ES-I3 (cell line): ENCODE data around the gene ZNF516.
A peak's percentile ranks its signal among the peaks of the same experiment; 100 is the strongest.

Experiments
- H3K36me3 ChIP-seq: 2 replicates; pipeline ENCODE4 v1.6.1; 2013; ENCODE audit warnings: mild to moderate bottlenecking, low read length, control low read depth, moderate library complexity; ENCODE audit not compliant: insufficient read depth
- H3K4me1 ChIP-seq: 2 replicates; pipeline ENCODE4 v1.6.1; 2013; ENCODE audit warnings: mild to moderate bottlenecking, control low read depth, low read length; ENCODE audit not compliant: insufficient read depth
- H3K9ac ChIP-seq: 2 replicates; pipeline ENCODE4 v1.6.1; 2013; ENCODE audit warnings: low read depth, mild to moderate bottlenecking, low read length, moderate library complexity
- H3K9me3 ChIP-seq: 2 replicates; pipeline ENCODE4 v1.6.1; 2013; ENCODE audit warnings: mild to moderate bottlenecking, low read length, moderate library complexity; ENCODE audit not compliant: control insufficient read depth, insufficient read depth

The ZNF516 gene

GRCh38 chr18:76499021-76499420, 4.0 kb upstream of the ZNF516 start:
- no peaks in the 10 kb centered on the region for H3K36me3 ChIP-seq
- H3K9ac ChIP-seq, result no peak overlapping the region

GRCh38 chr18:76498064-76498463, 3.0 kb upstream of the ZNF516 start:
- H3K4me1 ChIP-seq, result peaks cover 7% of the 10 kb centered on the region; the same call in 1 of the 2 replicates
- H3K9me3 ChIP-seq, result no peaks in the 10 kb centered on the region

More at GRCh38 chr18:76499021-76499420, 4.0 kb upstream of the ZNF516 start:
- peaks cover 14% of the 10 kb centered on the region for H3K4me1 ChIP-seq
- H3K9me3 ChIP-seq, result no peaks in the 10 kb centered on the region

GRCh38 chr18:76497021-76497420, 2.0 kb upstream of the ZNF516 start:
- no peak overlapping the region for H3K9ac ChIP-seq
- no peaks in the 10 kb centered on the region for H3K36me3 ChIP-seq
- no peaks in the 10 kb centered on the region for H3K9me3 ChIP-seq
- H3K4me1 ChIP-seq, result peaks cover 7% of the 10 kb centered on the region; the same call in 1 of the 2 replicates

More at GRCh38 chr18:76498064-76498463, 3.0 kb upstream of the ZNF516 start:
- Histone ChIP-seq H3K36me3 (no peaks in the 10 kb centered on the region), H3K9ac (no peak overlapping the region)

- Histone ChIP-seq H3K9ac (peak overlapping the region; percentile 77), H3K4me1 (peaks cover 7% of the 10 kb centered on the region; the same call in 1 of the 2 replicates), H3K9me3 (no peaks in the 10 kb centered on the region), H3K36me3 (no peaks in the 10 kb centered on the region)
Observed at GRCh38 chr18:76496194-76496890, 1.3 kb upstream of the ZNF516 start.

GRCh38 chr18:76495435-76496193, 572 bp upstream of the ZNF516 start:
- Histone ChIP-seq H3K9me3 (no peaks in the 10 kb centered on the region), H3K36me3 (no peaks in the 10 kb centered on the region), H3K4me1 (peaks cover 7% of the 10 kb centered on the region; the same call in 1 of the 2 replicates), H3K9ac (peak overlapping the region; percentile 77)

GRCh38 chr18:76494231-76495005, 624 bp downstream of the ZNF516 start:
- Histone ChIP-seq H3K9me3 (no peaks in the 10 kb centered on the region), H3K4me1 (peaks cover 11% of the 10 kb centered on the region; the same call in 1 of the 2 replicates), H3K36me3 (no peaks in the 10 kb centered on the region), H3K9ac (peak overlapping the region; percentile 70)

- peak overlapping the region; percentile 70 for H3K9ac ChIP-seq
Observed at GRCh38 chr18:76493213-76494161, 1.6 kb downstream of the ZNF516 start.

GRCh38 chr18:76492669-76493212, 2.3 kb downstream of the ZNF516 start:
- Histone ChIP-seq H3K9ac (peak overlapping the region; percentile 70), H3K9me3 (no peaks in the 10 kb centered on the region)

More at GRCh38 chr18:76493213-76494161, 1.6 kb downstream of the ZNF516 start:
- Histone ChIP-seq H3K9me3 (no peaks in the 10 kb centered on the region), H3K36me3 (no peaks in the 10 kb centered on the region), H3K4me1 (peaks cover 11% of the 10 kb centered on the region; the same call in 1 of the 2 replicates)

GRCh38 chr18:76491776-76492668, 3.0 kb downstream of the ZNF516 start:
- H3K9me3 ChIP-seq, result no peaks in the 10 kb centered on the region
- peaks cover 18% of the 10 kb centered on the region for H3K4me1 ChIP-seq
- peak overlapping the region; percentile 70 for H3K9ac ChIP-seq
- no peaks in the 10 kb centered on the region for H3K36me3 ChIP-seq

More at GRCh38 chr18:76492669-76493212, 2.3 kb downstream of the ZNF516 start:
- Histone ChIP-seq H3K4me1 (peaks cover 16% of the 10 kb centered on the region), H3K36me3 (no peaks in the 10 kb centered on the region)

- peak overlapping the region; percentile 70 for H3K9ac ChIP-seq
- H3K9me3 ChIP-seq, result no peaks in the 10 kb centered on the region
- H3K4me1 ChIP-seq, result peaks cover 19% of the 10 kb centered on the region
- no peaks in the 10 kb centered on the region for H3K36me3 ChIP-seq
Observed at GRCh38 chr18:76491473-76491775, 3.6 kb downstream of the ZNF516 start.

- Histone ChIP-seq H3K9ac (peak overlapping the region; percentile 86), H3K36me3 (no peaks in the 10 kb centered on the region), H3K9me3 (no peaks in the 10 kb centered on the region), H3K4me1 (peaks cover 23% of the 10 kb centered on the region)
Observed at GRCh38 chr18:76490670-76491472, 4.2 kb downstream of the ZNF516 start.

- peaks cover 23% of the 10 kb centered on the region for H3K4me1 ChIP-seq
- H3K9ac ChIP-seq, result peak overlapping the region; percentile 86
- H3K9me3 ChIP-seq, result no peaks in the 10 kb centered on the region
- no peaks in the 10 kb centered on the region for H3K36me3 ChIP-seq
Observed at GRCh38 chr18:76490033-76490432, 5.0 kb downstream of the ZNF516 start.
